SK-N-MC (cell line): ENCODE data around the gene CABP4.
A peak's percentile ranks its signal among the peaks of the same experiment; 100 is the strongest.
"Not testable (repeated sequence)": the region's sequence is repeated elsewhere in the genome, so short reads cannot be mapped to it uniquely, and the experiment has no call there.

Experiments used
- DNase-seq: peaks from one replicate; pipeline ENCODE4 v3.0.0-alpha.2; 2011; ENCODE audit warnings: low read depth, low spot score
- H3K27ac ChIP-seq: fragments of 200-600 bp; sonication (generic); 2 replicates; pipeline ENCODE4 v1.5.1; 2016; ENCODE audit warnings: mixed run types
- H3K36me3 ChIP-seq: fragments of 200-600 bp; sonication (generic); 2 replicates; pipeline ENCODE4 v1.6.1; 2017; ENCODE audit warnings: antibody characterized with exemption, low read length, mixed read lengths; ENCODE audit not compliant: insufficient read depth
- H3K4me3 ChIP-seq: fragments of 200-600 bp; sonication (generic); 2 replicates; pipeline ENCODE4 v1.5.1; 2016
- H3K9ac ChIP-seq: fragments of 200-600 bp; sonication (generic); 2 replicates; pipeline ENCODE4 v1.8.0; 2017; ENCODE audit warnings: mixed run types, mixed read lengths; ENCODE audit not compliant: insufficient read length
- H3K9me3 ChIP-seq: fragments of 200-600 bp; sonication (generic); 2 replicates; pipeline ENCODE4 v1.6.1; 2017; ENCODE audit warnings: low read depth, mild to moderate bottlenecking, antibody characterized with exemption, low read length, moderate library complexity, mixed read lengths
- EZH2 ChIP-seq: fragments of 200-600 bp; sonication (generic); IDR thresholded peaks from one replicate; pipeline ENCODE4 v1.6.1; 2017; ENCODE audit warnings: antibody characterized with exemption
- FOXP2 ChIP-seq: optimal IDR thresholded peaks from 2 replicates; pipeline ENCODE3; 2011; ENCODE audit warnings: mild to moderate bottlenecking, moderate library complexity; ENCODE audit not compliant: insufficient read depth; ENCODE audit errors: extremely low read length, control extremely low read depth
- POLR2AphosphoS5 ChIP-seq: IDR thresholded peaks from 2 replicates; pipeline ENCODE4 v1.6.1; 2012; ENCODE audit warnings: mild to moderate bottlenecking, low read depth, low read length, borderline replicate concordance

CABP4 gene

DNA sequence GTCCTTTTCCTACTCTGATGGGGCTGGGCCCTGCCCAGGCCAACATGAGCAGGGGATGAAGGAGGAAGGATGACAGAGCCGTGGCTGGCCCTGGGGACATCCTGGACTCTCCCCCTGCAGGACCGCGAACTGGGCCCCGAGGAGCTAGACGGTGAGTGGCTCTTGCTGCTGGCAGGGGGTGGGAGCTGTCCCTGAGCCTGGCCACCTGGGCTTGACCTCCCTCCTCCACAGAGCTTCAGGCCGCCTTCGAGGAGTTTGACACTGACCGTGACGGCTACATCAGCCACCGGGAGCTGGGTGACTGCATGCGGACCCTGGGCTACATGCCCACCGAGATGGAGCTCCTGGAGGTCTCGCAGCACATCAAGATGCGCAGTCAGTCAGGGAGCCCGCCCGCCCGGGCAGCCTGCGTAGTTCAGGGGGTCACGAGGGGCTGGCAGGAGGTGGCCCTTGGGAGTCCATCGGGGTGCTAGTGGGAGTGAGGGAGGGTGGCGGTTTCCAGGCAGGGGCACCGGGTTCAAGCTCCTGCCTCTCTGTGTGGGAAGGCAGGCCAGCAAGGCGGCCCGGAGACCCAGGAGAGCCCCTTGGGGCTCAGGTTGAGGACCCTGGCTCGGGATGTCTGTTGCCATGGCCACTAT lies 1.0 kb downstream of the CABP4 start:
- no peaks in the 10 kb centered on the region for H3K36me3 ChIP-seq
- no peak for DNase-seq
- H3K27ac ChIP-seq: no peak overlapping the region
- H3K4me3 ChIP-seq: no peak overlapping the region
- H3K9ac ChIP-seq: no peak overlapping the region
- no peaks in the 10 kb centered on the region for H3K9me3 ChIP-seq
- TF ChIP-seq EZH2: no peak
- TF ChIP-seq FOXP2: no peak
- no peak for TF ChIP-seq POLR2AphosphoS5

DNA sequence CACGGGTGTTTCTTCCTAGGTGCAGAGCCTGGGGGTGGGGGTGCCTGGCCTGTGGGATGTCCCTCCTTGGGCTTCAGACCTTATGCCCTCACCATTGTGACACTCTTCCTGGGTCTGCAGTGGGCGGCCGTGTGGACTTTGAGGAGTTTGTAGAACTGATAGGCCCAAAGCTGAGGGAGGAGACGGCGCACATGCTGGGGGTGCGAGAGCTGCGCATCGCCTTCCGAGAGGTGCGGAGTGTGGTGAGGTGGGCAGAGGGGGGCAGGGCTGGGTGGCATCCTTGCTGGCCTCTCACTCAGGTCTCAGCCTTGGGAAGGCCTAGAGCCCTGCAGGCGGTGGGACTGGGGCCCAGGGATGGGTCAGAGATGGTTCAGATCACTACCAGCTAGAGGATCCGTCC lies 2.3 kb downstream of the CABP4 start:
- TF ChIP-seq POLR2AphosphoS5 (no peak), FOXP2 (no peak), EZH2 (no peak)
- H3K9ac ChIP-seq: no peak overlapping the region

GRCh38 chr11:67458266-67458665 lies 3.1 kb downstream of the CABP4 start:
- TF ChIP-seq POLR2AphosphoS5 (no peak), EZH2 (no peak), FOXP2 (no peak)
- no peaks in the 10 kb centered on the region for H3K36me3 ChIP-seq
- H3K9me3 ChIP-seq: no peaks in the 10 kb centered on the region
- no peak for DNase-seq
- no peak overlapping the region for H3K27ac ChIP-seq
- H3K9ac ChIP-seq: no peak overlapping the region
- no peak overlapping the region for H3K4me3 ChIP-seq

More for the DNA sequence above, 2.3 kb downstream of the CABP4 start:
- Histone ChIP-seq H3K36me3 (no peaks in the 10 kb centered on the region), H3K4me3 (no peak overlapping the region), H3K27ac (no peak overlapping the region), H3K9me3 (no peaks in the 10 kb centered on the region)
- no peak for DNase-seq

DNA sequence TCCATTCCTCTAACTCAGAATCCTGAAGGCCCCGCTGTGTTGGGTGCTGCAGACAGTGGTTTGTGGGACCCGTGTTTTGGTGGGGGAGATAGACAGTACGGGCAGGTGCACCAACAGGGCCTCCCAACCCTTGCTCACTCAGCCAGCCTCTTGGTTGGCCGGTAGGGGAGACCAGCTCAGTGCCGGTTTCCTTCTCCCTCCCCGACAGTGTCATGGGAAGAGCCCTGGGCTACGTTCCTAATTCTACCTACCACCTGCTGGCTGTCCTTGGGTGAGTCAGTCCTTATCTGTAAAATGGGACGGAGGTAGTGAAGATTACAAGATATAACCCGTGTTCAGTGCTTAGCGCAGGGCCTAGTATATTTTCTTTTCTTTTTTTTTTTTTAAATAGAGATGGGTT lies 8.0 kb downstream of the CABP4 start:
- Histone ChIP-seq H3K36me3 (no peaks in the 10 kb centered on the region), H3K9ac (no peak overlapping the region), H3K27ac (no peak overlapping the region)

DNA sequence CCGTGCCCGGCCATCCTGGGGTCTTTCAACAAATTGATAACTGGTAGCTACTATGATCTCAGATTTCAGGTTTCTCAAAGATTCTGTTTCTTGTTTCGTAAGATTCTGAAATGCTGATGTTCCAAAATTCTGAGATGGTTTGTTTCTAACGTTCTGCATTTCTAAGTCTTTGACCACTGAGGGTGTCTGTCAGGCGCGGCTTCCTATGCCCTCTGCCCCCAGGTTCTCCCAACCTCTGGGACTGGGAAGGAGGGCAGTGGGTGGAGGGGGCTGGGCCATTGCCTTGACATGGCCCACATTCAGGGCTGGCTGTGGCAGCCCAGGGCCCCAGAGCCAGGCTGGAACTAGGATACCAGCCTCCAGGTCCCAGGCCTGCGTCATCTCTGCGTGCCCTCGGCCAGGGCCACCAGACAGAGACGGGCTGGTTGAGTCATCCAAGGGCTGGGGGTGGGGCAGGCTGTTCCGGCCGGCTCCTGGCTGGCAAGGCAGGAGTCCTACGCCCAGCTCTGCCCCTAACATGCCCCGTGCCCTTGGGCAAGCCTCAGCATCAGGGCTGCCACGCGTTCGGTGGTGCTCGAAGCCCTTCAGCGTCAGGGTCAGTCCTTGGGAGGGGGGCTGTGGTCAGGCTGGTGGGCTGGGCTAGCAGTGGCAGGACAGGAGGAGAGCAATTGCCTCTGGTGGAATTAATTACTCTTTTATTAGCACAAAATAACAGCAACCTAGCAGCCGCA lies 8.7 kb downstream of the CABP4 start:
- Histone ChIP-seq H3K36me3 (no peaks in the 10 kb centered on the region), H3K27ac (peak overlapping the region; percentile 75), H3K9ac (peak overlapping the region; percentile 76), H3K4me3 (peak overlapping the region; percentile 94), H3K9me3 (no peaks in the 10 kb centered on the region)
- DNase-seq: no peak
- TF ChIP-seq POLR2AphosphoS5 (no peak; the same call in 1 of the 2 replicates), FOXP2 (no peak), EZH2 (no peak)

More for the DNA sequence above, 8.0 kb downstream of the CABP4 start:
- no peaks in the 10 kb centered on the region for H3K9me3 ChIP-seq
- H3K4me3 ChIP-seq: no peak overlapping the region
- no peak for DNase-seq
- TF ChIP-seq FOXP2 (no peak), POLR2AphosphoS5 (no peak), EZH2 (no peak)

- Histone ChIP-seq H3K4me3 (peak overlapping the region; percentile 94), H3K27ac (peak overlapping the region; percentile 75), H3K9ac (peak overlapping the region; percentile 86), H3K36me3 (no peaks in the 10 kb centered on the region), H3K9me3 (no peaks in the 10 kb centered on the region)
- TF ChIP-seq POLR2AphosphoS5: peak; percentile 87
- no peak for TF ChIP-seq EZH2
- no peak for TF ChIP-seq FOXP2
- peak; percentile 10 for DNase-seq
These were observed 9.4 kb downstream of the CABP4 start for GRCh38 chr11:67464411-67465188.

DNA sequence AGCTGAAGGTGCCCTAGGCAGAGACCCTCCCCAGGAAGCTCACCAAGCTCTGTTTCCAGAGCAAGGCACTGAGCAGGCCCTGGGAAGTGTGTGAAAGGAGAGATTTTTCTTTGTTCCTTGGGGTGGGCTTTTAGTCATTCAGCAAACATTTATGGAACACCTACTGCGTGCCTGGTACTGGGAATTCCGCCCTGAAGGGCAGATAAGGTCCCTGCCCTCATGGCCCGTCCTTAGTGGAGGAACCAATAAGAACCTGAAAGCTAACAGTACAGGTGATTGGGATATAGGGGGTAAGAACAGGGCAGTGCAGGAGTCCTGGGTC lies 10.0 kb downstream of the CABP4 start:
- no peaks in the 10 kb centered on the region for H3K36me3 ChIP-seq
- TF ChIP-seq POLR2AphosphoS5 (no peak), EZH2 (no peak), FOXP2 (no peak)
- DNase-seq: no peak

DNA sequence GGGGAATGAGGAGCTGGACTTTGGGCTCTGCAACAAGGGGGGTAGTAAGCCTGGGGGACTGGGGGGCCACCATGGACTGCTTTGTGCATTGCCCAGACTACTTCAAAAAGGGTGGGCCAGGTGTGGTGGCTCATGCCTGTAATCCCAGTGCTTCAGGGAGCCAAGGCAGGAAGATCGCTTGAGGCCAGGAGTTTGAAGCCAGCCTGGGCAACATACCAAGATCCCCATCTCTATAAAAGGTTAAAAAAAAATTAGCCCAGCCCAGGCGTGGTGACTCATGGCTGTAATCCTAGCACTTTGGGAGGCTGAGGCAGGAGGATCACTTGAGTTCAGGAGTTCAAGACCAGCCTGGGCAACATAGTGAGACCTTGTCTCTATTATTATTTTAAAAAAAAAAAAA lies 10.4 kb downstream of the CABP4 start:
- not testable (repeated sequence) for DNase-seq, H3K9me3 ChIP-seq, H3K9ac ChIP-seq, H3K27ac ChIP-seq, H3K36me3 ChIP-seq
- H3K4me3 ChIP-seq: peak overlapping the region; percentile 94

More for the DNA sequence above, 10.0 kb downstream of the CABP4 start:
- Histone ChIP-seq H3K27ac (no peak overlapping the region; the same call in 1 of the 2 replicates), H3K9ac (peak overlapping the region; percentile 86), H3K9me3 (no peaks in the 10 kb centered on the region), H3K4me3 (peak overlapping the region; percentile 94)
